ENCODE data around the gene CYP11A1. TPM values are rescaled to one million over a fixed set of nuclear protein-coding genes. Genes with fewer than 3 reads are reported as not detected.
"Not testable (repeated sequence)": the region's sequence is repeated elsewhere in the genome, so short reads cannot be mapped to it uniquely, and the experiment has no call there.

CYP11A1 gene
- total RNA-seq, 4 donors from 2014 or later: 0.15 to 2.5 (median 0.67) TPM

DNA sequence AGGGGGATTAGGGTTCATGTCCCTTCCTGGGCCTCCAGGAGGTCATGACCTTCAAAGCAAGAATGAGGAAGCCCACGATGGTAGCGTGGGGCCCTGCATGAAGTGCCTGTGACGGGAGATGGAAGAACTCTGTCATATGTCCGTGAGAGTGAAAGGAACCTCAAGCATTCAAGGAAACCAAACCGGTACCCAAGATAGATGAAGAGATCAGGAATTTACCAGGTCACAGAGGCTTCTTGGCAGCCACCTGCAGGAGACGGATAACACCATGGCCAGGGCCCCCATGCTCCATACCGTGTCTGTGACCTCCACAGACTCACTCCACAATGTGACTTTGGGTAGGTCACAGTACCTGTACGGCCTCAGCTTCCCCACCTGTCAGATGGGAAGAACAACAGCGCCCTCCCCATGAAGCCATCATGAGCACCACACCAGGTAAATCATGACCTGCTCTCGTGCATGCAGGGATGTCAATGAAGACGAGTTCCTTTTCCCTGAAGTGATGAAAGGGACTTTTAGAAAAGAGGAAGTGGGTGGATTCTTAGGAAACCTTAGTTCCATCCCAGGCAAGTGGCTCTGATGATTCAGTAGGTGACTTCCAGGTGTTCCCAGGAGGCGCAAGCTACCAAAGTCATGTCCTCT lies 23.3 kb upstream of the CYP11A1 start:
- H3K27ac ChIP-seq: no peak overlapping the region
- intact Hi-C loops (cut with DNase I; ENCODE audit: low total_unique reads) (no loop called here), in situ Hi-C loops (cut with MboI; ENCODE audit: low sequenced_read_pairs in 4 of 4) (loop anchor here in 2 of 4 donors (25.0 kb wide), 1 partner anchor 372 kb away; no protein-coding TSS in a partner anchor)
- no peaks in the 10 kb centered on the region for H3K9me3 ChIP-seq
- H3K4me3 ChIP-seq: no peak overlapping the region
- TF ChIP-seq POLR2A (IDR thresholded peaks at IDR 0.05): no peak
- TF ChIP-seq, protein P1, sequence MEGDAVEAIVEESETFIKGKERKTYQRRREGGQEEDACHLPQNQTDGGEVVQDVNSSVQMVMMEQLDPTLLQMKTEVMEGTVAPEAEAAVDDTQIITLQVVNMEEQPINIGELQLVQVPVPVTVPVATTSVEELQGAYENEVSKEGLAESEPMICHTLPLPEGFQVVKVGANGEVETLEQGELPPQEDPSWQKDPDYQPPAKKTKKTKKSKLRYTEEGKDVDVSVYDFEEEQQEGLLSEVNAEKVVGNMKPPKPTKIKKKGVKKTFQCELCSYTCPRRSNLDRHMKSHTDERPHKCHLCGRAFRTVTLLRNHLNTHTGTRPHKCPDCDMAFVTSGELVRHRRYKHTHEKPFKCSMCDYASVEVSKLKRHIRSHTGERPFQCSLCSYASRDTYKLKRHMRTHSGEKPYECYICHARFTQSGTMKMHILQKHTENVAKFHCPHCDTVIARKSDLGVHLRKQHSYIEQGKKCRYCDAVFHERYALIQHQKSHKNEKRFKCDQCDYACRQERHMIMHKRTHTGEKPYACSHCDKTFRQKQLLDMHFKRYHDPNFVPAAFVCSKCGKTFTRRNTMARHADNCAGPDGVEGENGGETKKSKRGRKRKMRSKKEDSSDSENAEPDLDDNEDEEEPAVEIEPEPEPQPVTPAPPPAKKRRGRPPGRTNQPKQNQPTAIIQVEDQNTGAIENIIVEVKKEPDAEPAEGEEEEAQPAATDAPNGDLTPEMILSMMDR (IDR thresholded peaks at IDR 0.05 in 4 of 5, conservative IDR thresholded peaks at IDR 0.05 in 1 of 5): no peak
- H3K27me3 ChIP-seq: no peaks in the 10 kb centered on the region
- no peaks in the 10 kb centered on the region for H3K36me3 ChIP-seq
- ATAC-seq (no peak), DNase-seq (no peak)
- peaks cover 0 to 4% of the 10 kb centered on the region in 2 donors for H3K4me1 ChIP-seq

DNA sequence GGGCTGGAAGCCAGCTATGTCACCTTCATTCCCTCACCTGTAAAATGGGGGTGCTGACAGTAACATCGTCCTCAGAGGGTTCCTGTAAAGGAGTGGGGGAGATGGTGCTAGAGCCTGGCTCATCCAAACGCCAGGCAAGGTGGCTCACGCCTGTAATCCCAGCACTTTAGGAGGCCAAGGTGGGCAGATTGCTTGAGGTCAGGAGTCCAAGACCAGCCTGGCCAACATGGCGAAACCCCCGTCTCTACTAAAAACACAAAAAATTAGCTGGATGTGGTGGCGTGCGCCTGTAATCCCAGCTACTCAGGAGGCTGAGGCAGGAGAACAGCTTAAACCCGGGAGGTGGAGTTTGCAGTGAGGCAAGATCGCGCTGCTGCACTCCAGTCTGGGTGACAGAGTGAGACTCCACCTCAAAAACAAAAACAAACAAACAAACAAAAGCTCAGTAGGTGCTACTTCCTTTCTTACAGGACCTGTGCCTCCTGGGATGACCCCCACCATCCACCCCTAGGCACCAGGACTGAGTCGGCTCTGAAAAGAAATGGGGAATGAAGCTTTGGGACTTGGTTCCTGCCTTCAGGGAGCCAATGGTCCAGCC lies 22.7 kb upstream of the CYP11A1 start:
- H3K36me3 ChIP-seq; H3K4me3 ChIP-seq; H3K9me3 ChIP-seq; H3K27ac ChIP-seq; DNase-seq; H3K4me1 ChIP-seq; ATAC-seq; intact Hi-C loops (cut with DNase I; ENCODE audit: low total_unique reads); H3K27me3 ChIP-seq: not testable (repeated sequence)
- in situ Hi-C loops (cut with MboI; ENCODE audit: low sequenced_read_pairs in 4 of 4): loop anchor here in 2 of 4 donors (25.0 kb wide), 1 partner anchor 372 kb away; no protein-coding TSS in a partner anchor

DNA sequence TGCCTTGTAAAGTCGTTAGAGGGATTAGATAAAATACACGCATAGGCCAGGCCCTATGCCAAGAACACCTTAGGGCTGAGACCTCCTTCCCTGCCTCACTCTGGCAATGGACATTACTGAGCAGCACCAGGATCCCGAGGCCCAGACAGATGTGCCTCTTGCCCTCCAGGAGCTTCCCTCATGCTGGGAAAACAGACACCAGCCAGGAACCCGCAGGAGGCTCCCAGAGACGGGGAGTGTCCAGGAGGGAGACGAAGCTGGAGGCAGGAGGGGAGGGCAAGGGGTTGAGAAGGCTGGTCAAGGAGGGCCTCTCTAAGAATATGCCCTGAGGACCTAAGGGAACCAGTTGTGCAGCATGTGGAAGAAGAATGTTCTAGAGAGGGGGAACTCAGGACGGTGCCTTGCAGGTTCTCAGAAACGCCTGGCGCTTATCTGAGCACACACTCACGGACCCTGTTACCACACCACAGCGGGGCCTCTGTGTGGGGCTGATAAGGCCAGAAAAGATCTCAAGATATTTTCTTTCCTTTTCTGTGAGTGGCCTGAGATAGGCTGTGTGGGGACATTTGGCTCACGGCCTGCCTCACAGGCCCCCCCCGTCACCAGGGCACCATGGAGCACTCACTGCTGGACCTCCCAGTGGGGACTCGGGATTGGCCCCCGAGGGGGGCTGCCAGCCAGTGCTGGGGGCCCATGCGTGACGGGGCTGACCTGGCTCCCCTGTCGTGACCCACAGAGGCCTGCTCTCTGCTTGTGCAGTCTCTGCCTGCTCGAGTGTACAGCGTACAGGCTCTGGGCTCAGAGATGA lies 22.0 kb upstream of the CYP11A1 start:
- intact Hi-C loops (cut with DNase I; ENCODE audit: low total_unique reads): no loop called here
- H3K27me3 ChIP-seq: no peaks in the 10 kb centered on the region
- H3K36me3 ChIP-seq: no peaks in the 10 kb centered on the region
- DNase-seq (no peak), ATAC-seq (no peak)
- peaks cover 11 to 13% of the 10 kb centered on the region in 2 donors for H3K4me1 ChIP-seq
- no peak overlapping the region for H3K27ac ChIP-seq
- in situ Hi-C loops (cut with MboI; ENCODE audit: low sequenced_read_pairs in 4 of 4): loop anchor here in 3 of 4 donors (5.0 to 25.0 kb wide), 2 partner anchors 48 to 373 kb away; no protein-coding TSS in a partner anchor
- H3K9me3 ChIP-seq: no peaks in the 10 kb centered on the region
- TF ChIP-seq, protein P1 (IDR thresholded peaks at IDR 0.05 in 4 of 5, conservative IDR thresholded peaks at IDR 0.05 in 1 of 5): no peak
- TF ChIP-seq POLR2A (IDR thresholded peaks at IDR 0.05): no peak
- no peak overlapping the region for H3K4me3 ChIP-seq

DNA sequence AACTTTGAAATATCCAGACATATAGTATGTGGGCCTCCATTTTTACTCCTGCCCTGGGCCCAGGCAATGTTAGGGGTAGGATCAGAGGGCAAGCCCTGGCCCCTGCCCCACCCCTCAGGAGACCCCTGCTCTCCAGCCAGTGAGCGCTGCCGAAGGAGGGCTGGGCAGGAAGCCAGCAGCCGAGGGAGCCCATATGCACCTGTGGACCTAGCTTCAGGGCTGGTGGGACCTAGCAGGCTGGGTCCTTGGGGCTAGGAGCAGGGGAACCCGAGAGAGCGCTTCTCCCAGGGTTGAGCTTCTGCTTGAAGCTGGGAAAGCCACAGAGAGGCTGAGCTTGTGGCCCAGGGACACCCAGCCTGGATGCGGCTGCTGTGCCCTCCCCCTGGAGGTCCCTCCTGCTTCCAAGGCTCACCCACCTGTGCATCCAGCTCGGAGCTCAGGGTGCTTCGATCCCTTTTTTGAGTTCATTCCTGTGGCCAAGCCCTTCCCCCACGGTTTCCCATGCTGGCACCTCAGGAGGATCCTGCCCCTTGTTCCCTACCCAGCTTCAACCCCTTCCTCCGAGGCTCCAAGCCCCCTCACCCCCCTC lies 21.0 kb upstream of the CYP11A1 start:
- no peak overlapping the region for H3K4me3 ChIP-seq
- H3K9me3 ChIP-seq: no peaks in the 10 kb centered on the region
- peaks cover 12 to 13% of the 10 kb centered on the region in 2 donors for H3K4me1 ChIP-seq
- ATAC-seq (no peak), DNase-seq (no peak)
- in situ Hi-C loops (cut with MboI; ENCODE audit: low sequenced_read_pairs in 4 of 4): loop anchor here in 3 of 4 donors (5.0 to 25.0 kb wide), 2 partner anchors 49 to 374 kb away; no protein-coding TSS in a partner anchor
- H3K27me3 ChIP-seq: no peaks in the 10 kb centered on the region
- no peaks in the 10 kb centered on the region for H3K36me3 ChIP-seq
- no peak for TF ChIP-seq POLR2A (IDR thresholded peaks at IDR 0.05)
- TF ChIP-seq, protein P1 (IDR thresholded peaks at IDR 0.05 in 4 of 5, conservative IDR thresholded peaks at IDR 0.05 in 1 of 5): no peak
- intact Hi-C loops (cut with DNase I; ENCODE audit: low total_unique reads): no loop called here
- no peak overlapping the region for H3K27ac ChIP-seq

All from gastrocnemius medialis (tissue), 4 donors.